DMS153 treated with DMSO at 0.1 percent for 48 hours (cell line): ENCODE results near the gene NDFIP1.
"Not testable (repeated sequence)": the region's sequence is repeated elsewhere in the genome, so short reads cannot be mapped to it uniquely, and the experiment has no call there.

ENCODE experiments used
- DNase-seq: peaks from one replicate; lab custom pipeline; 2025; ENCODE audit not compliant: unreplicated experiment; lab: John Stamatoyannopoulos, UW

The NDFIP1 gene

GRCh38 chr5:142151436-142152383, 43.1 kb downstream of the NDFIP1 start:
- peak; percentile 7 for DNase-seq

DNA sequence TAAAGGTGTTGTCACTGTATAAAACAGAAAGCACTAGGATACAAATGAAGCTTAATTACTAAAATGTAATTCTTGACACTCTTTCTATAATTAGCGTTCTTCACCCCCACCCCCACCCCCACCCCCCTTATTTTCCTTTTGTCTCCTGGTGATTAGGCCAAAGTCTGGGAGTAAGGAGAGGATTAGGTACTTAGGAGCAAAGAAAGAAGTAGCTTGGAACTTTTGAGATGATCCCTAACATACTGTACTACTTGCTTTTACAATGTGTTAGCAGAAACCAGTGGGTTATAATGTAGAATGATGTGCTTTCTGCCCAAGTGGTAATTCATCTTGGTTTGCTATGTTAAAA, 43.8 kb downstream of the NDFIP1 start:
- no peak for DNase-seq

GRCh38 chr5:142153674-142154448, 45.3 kb downstream of the NDFIP1 start:
- DNase-seq, result no peak

GRCh38 chr5:142154449-142154841, 45.9 kb downstream of the NDFIP1 start:
- not testable (repeated sequence) for DNase-seq

GRCh38 chr5:142156839-142157463, 48.4 kb downstream of the NDFIP1 start:
- DNase-seq, result no peak

DNA sequence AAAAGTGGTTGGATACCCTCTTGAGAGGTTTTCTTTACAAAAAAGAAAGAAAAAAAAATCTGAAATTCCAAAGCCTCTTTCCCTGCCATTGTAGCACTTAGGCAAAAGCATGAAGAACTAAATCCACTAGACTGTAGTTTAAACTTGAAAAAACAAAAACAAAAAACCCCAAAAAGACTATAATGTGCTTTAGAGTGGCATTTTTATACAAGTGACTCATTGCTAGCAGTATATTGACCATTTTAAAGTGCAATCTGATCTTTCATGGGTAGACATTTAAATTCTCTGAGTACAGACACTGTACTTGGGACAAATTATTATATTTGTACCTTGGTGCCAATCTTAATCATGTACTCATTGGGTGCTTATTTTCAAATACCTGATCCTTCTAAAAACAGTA, 50.8 kb downstream of the NDFIP1 start:
- no peak for DNase-seq

- no peak for DNase-seq
These were observed 55.7 kb downstream of the NDFIP1 start for GRCh38 chr5:142164315-142164714.

DNA sequence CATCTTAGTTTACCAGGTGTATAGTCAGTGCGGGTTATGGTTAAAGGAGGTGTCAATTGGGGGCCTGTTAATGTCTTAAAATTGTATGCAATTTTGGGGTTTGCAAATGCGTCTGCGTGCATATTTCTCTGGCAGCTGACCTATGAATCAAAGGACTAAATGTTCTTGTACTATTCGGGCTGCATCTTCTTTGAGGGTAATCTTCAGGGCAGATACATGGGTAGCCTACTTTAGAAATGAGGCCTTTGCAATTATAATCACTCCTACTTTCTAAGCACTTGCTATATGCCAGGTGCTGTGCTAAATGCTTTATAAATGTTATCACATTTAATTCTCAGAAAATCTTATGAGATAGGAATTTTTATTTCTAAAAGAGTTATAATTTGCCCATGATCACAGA, 58.2 kb downstream of the NDFIP1 start:
- no peak for DNase-seq

GRCh38 chr5:142167458-142167857, 58.9 kb downstream of the NDFIP1 start:
- no peak for DNase-seq

DNA sequence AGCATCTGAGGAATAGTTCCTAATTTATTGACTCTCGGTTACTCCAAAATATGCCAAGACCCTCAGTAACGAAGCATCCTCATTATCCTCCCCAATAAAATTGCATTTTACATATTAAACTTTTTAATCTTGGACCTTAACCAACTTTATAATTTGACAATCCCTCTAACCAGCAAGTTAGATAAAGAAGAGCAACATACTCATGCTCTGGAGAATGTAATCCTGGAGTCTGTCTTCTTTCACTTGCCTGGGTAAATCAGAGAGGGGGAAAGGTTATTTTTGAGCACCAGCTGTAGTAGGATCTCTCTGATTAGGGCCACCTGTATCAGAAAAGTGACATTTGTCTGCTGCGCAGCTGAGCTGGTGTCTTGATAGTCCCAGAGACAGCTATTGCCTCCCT, 59.8 kb downstream of the NDFIP1 start:
- no peak for DNase-seq

GRCh38 chr5:142170254-142170953, 61.8 kb downstream of the NDFIP1 start:
- no peak for DNase-seq

DNA sequence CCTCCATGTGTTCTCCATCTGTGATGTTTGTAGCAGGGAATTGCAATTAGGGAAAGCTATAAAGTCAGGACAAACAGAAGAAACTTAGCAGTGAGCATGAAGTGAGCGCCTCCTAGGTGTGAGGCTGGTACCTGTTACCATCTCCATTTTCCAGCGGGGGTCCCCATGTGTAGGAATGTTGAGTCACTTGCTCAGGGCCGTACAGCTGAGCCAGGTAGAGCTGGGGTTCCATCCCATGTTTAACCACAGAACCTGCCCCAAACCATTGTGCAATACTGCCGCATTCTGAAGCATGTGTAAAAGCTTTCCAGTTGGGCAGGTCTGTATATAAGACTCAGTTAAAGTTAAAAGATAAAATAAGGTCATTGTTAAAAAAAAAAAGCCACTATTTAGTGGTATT, 62.7 kb downstream of the NDFIP1 start:
- DNase-seq, result no peak

DNA sequence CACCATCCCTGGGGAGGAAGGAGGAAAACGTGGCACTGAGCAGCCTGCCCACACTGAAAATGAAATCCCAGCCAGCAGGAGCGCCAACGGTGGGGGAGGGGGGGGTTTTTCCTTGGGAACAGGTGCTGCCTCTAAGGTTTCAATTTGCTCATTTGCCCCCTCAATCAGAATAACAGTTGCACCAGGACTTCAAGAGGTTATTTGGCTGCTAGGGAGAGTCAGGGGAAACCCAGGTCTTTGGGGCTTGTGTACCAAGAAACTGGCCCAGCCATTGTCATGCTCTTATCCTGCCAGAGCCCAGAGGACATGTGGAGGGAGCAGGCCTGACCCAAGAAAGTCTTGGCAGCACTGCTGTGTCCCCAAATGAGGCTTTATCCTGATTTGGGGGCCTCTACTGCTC, 66.5 kb downstream of the NDFIP1 start:
- DNase-seq, result no peak

DNA sequence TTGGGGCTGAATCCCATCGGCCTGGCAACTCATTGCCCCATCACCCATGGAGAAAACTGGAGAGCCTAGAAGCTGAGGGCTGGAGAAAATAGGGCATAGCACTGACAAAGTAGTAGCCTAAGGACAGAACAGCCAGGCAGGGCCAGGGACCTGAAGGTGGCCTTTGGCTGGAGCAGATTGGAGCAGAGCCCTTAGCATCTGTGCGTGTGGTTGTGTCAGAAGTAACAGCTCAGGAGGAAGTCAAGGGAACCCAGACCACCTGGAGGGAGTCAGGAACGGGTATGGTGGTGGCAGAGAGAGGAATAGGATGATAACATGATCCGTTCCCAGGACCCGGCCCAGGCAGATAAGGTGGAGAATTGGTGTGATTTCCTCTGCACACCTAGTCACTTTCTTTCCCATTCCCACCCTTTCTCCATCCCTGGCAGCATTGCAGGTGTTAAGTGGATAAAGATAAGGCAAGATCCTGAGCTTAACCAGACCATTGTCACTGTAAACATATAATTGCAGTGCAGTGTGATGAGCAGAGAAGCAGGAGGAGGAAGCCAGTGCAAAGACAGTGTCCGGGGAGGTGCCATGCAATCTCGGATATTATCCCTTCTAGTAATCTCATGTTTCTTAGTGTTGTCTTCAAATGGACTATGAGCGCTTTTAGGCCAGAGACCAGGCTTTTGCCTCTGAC, 67.0 kb downstream of the NDFIP1 start:
- DNase-seq, result no peak

DNA sequence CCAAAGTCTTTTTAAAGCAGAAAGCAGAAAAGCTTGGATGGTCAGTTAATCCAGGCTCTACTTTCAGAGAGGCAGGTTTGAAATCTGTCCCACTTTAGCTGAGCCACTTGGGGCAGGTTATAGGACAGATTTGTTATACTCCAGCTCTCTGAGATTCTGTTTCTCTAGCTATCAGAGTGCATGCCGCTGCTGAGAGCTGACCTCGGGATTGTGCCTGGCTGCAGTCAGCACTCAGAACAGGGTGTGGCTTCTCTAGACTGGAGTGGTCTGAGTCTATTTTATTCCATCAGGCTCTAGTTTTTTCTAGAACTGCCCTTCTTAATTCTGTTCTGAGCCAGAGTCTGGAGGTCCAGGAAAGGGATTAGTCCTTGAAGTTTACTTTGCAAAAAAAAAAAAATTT, 67.7 kb downstream of the NDFIP1 start:
- no peak for DNase-seq

- DNase-seq, result no peak
These were observed 70.1 kb downstream of the NDFIP1 start for GRCh38 chr5:142178651-142179050.

- DNase-seq, result no peak
These were observed 71.3 kb downstream of the NDFIP1 start for GRCh38 chr5:142179776-142180387.

- no peak for DNase-seq
These were observed 72.5 kb downstream of the NDFIP1 start for GRCh38 chr5:142181096-142181495.

DNA sequence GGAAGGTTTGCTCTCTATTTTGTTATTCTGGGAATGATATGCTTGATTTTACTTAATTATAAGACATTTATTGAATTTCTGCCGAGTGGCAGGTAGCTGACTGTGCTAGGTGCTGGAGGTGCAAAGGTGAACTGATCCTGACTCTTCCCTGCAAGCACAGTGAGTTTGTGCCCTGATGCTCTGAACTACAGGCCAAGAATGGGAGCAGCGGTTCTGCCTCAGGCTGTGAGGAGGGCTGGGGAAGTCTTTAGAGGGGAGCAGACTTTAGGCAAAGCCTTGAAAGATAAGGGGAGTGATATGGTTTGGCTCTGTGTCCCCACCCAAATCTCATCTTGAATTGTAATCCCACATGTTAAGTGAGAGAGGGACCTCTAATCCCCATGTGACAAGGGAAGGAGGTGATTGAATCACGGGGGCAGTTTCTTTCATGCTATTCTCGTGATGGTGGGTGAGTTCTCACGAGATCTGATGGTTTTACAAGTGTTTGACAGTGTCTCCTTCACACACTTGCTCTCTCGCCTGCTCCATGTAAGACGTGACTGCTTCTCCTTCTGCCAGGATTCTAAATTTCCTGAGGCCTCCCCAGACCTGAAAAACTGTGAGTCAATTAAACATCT, 73.1 kb downstream of the NDFIP1 start:
- no peak for DNase-seq

GRCh38 chr5:142182840-142183239, 74.3 kb downstream of the NDFIP1 start:
- DNase-seq, result no peak
